ENCODE data around the gene NTPCR.

DNA sequence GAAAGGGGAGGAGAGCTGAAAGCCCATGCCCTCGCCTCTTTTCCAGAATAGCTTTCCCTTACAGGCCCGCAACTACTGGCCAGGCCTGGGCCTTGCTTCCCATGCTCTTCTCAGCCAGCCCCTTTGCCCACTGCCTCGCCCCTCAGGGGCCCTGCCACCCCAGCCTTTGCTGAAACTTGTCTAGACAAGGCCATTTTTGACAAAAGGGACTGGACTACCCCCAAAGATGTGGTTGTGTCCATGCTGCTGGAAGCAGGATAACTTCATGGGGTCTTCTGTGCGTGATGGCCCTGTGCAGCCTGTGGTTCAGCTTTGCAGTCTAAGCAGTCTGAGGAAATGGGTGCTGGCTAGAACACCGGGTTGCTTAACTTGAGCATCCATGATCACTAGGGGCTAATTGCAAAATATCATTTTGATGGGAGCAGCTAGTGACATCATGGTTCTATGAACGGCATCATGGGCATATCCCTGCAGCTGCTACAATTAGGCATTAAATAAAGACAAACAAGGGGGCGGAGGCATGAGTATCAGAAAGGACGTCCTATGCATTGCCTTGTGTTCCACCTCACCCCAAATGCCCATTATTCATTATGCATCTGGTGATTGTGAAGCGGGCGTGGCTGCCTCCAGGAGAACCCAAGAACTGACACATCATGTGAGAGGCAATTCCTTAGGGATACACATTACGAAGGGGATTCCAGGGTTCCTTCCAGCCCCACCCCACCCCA lies 36.8 kb downstream of the NTPCR start:
- TF ChIP-seq CTCF (IDR thresholded peaks at IDR 0.05) (no peak), PHF8 (IDR thresholded peaks at IDR 0.05; ENCODE audit: borderline replicate concordance, low read depth) (no peak), ESRRA (IDR thresholded peaks at IDR 0.05; ENCODE audit: borderline replicate concordance, low read length) (no peak), SREBF2 (IDR thresholded peaks at IDR 0.05) (no peak), CHD4 (IDR thresholded peaks at IDR 0.05; ENCODE audit: borderline replicate concordance) (no peak), CEBPB (IDR thresholded peaks at IDR 0.05) (no peak), POLR2A (IDR thresholded peaks at IDR 0.05; ENCODE audit: low read length) (no peak), EP300 (IDR thresholded peaks at IDR 0.05) (no peak), MAFK (IDR thresholded peaks at IDR 0.05; ENCODE audit: partially characterized antibody) (no peak), E2F6 (IDR thresholded peaks at IDR 0.05; ENCODE audit: borderline replicate concordance, low read depth) (no peak), PBX3 (IDR thresholded peaks at IDR 0.05) (no peak)
